Suprapubic skin (tissue), 4 donors: Measurements from ENCODE around the gene ELF1. TPM values are rescaled to one million over a fixed set of nuclear protein-coding genes. Genes with fewer than 3 reads are reported as not detected.

Experiments used
- DNase-seq, 2 donors: peaks; one replicate each; pipeline ENCODE4 v3.0.0-alpha.2; 2019; ENCODE audit warnings: low spot score in 2 of 2
- H3K27ac ChIP-seq: fragments of 200-600 bp; sonication (generic); one replicate; pipeline ENCODE4 v1.5.1; 2019
- H3K27me3 ChIP-seq: fragments of 200-600 bp; sonication (generic); one replicate; pipeline ENCODE4 v1.5.1; 2019
- H3K36me3 ChIP-seq: fragments of 200-600 bp; sonication (generic); one replicate; pipeline ENCODE4 v1.5.1; 2019
- H3K4me1 ChIP-seq: fragments of 200-600 bp; sonication (generic); one replicate; pipeline ENCODE4 v1.5.1; 2019
- H3K4me3 ChIP-seq: fragments of 200-600 bp; sonication (generic); one replicate; pipeline ENCODE4 v1.5.1; 2019; ENCODE audit warnings: mild to moderate bottlenecking
- H3K9me3 ChIP-seq: fragments of 200-600 bp; sonication (generic); one replicate; pipeline ENCODE4 v1.5.1; 2019
- CTCF ChIP-seq, 2 donors: fragments of 200-600 bp in 1 of 2; fragments of 450-650 bp in 1 of 2; sonication (generic) in 1 of 2; IDR thresholded peaks; one replicate each; pipeline ENCODE4 v1.5.1; 2016 to 2019; ENCODE audit warnings: antibody characterized with exemption in 2 of 2, mild to moderate bottlenecking in 1 of 2, moderate library complexity in 1 of 2
- EP300 ChIP-seq: sonication (generic); formaldehyde crosslinking; IDR thresholded peaks from one replicate; pipeline ENCODE4 v1.6.1; 2017; ENCODE audit warnings: antibody characterized with exemption
- POLR2A ChIP-seq, 2 donors: fragments of 450-650 bp; IDR thresholded peaks; one replicate each; pipeline ENCODE4 v1.6.1; 2017; ENCODE audit warnings: antibody characterized with exemption in 2 of 2, mild to moderate bottlenecking in 2 of 2, moderate library complexity in 2 of 2
- POLR2AphosphoS5 ChIP-seq, 3 donors: sonication (generic); formaldehyde crosslinking; IDR thresholded peaks; one replicate each; pipeline ENCODE4 v1.6.1; 2017; ENCODE audit warnings: antibody characterized with exemption in 3 of 3
- WGBS: methylation state at CpG from one replicate; pipeline ENCODE4 v1.1.5; 2018; 5-methylcytosine and 5-hydroxymethylcytosine counted together
- total RNA-seq, 4 donors: library from RNA; depleted of rRNA; stranded (reverse); fragments of >200 nt; gene quantifications; one replicate each; pipeline ENCODE4 v1.1.0, GENCODE V29; 2016

The ELF1 gene
- total RNA-seq, result 100 to 1,000 TPM in 3 of 4 donors, 10 to 100 TPM in 1; 81.7 to 123 (median 111) TPM

- DNase-seq, result no peak
- Histone ChIP-seq H3K36me3 (no peaks in the 10 kb centered on the region), H3K4me3 (peak within 1 kb of the TSS; percentile 47), H3K27ac (peak within 1 kb of the TSS; percentile 94), H3K4me1 (peaks cover 53% of the 10 kb centered on the region), H3K27me3 (no peaks in the 10 kb centered on the region), H3K9me3 (no peaks in the 10 kb centered on the region)
- 18% methylated on average over 4 of the region's 4 CpGs for WGBS
- TF ChIP-seq POLR2AphosphoS5 (IDR thresholded peaks at IDR 0.05) (peak in 1 of 3 donors; percentile 22), EP300 (no peak)
Observed at GRCh38 chr13:41019011-41019487, at the start of gene ELF1. Gene ELF1 (minus strand): TSS chr13:41019316. CDS start chr13:40982054, 37,262 bp downstream.

GRCh38 chr13:41065078-41065477 is 46.0 kb upstream of the ELF1 start:
- Histone ChIP-seq H3K9me3 (no peaks in the 10 kb centered on the region), H3K4me3 (no peak overlapping the region), H3K4me1 (peaks cover 36% of the 10 kb centered on the region), H3K27me3 (no peaks in the 10 kb centered on the region), H3K36me3 (peaks cover 44% of the 10 kb centered on the region), H3K27ac (peak overlapping the region; percentile 99)
- no peak for TF ChIP-seq EP300
- no peak for TF ChIP-seq POLR2AphosphoS5 (IDR thresholded peaks at IDR 0.05)
- TF ChIP-seq CTCF (IDR thresholded peaks at IDR 0.05), result no peak
- no peak for TF ChIP-seq POLR2A (IDR thresholded peaks at IDR 0.05)
- no peak for DNase-seq

GRCh38 chr13:41064493-41064892 is 45.4 kb upstream of the ELF1 start:
- H3K4me1 ChIP-seq, result peaks cover 38% of the 10 kb centered on the region
- TF ChIP-seq EP300 (no peak), POLR2A (IDR thresholded peaks at IDR 0.05) (no peak), POLR2AphosphoS5 (IDR thresholded peaks at IDR 0.05) (no peak), CTCF (IDR thresholded peaks at IDR 0.05) (no peak)
- WGBS, result 45% methylated on average over 2 of the region's 2 CpGs
- H3K27ac ChIP-seq, result peak overlapping the region; percentile 99
- peaks cover 38% of the 10 kb centered on the region for H3K36me3 ChIP-seq
- no peak for DNase-seq
- no peaks in the 10 kb centered on the region for H3K27me3 ChIP-seq
- no peak overlapping the region for H3K4me3 ChIP-seq
- H3K9me3 ChIP-seq, result no peaks in the 10 kb centered on the region

- TF ChIP-seq POLR2A (IDR thresholded peaks at IDR 0.05) (no peak), POLR2AphosphoS5 (IDR thresholded peaks at IDR 0.05) (peak in 1 of 3 donors; percentile 59)
- Histone ChIP-seq H3K4me1 (peaks cover 59% of the 10 kb centered on the region), H3K4me3 (peak overlapping the region; percentile 63), H3K9me3 (no peaks in the 10 kb centered on the region), H3K27ac (peak overlapping the region; percentile 99), H3K27me3 (no peaks in the 10 kb centered on the region), H3K36me3 (peaks cover 17% of the 10 kb centered on the region)
- WGBS, result 2% methylated on average over 21 of the region's 24 CpGs
- no peak for DNase-seq
Observed at GRCh38 chr13:41061914-41062837, 43.1 kb upstream of the ELF1 start.

- Histone ChIP-seq H3K36me3 (peaks cover 8% of the 10 kb centered on the region), H3K27ac (peak within 1 kb of the TSS; percentile 99), H3K4me1 (peaks cover 68% of the 10 kb centered on the region), H3K27me3 (no peaks in the 10 kb centered on the region), H3K9me3 (no peaks in the 10 kb centered on the region), H3K4me3 (peak within 1 kb of the TSS; percentile 63)
- 0% methylated on average over 46 of the region's 71 CpGs for WGBS
- DNase-seq, result peak; percentile 97
- TF ChIP-seq POLR2AphosphoS5 (IDR thresholded peaks at IDR 0.05) (peak; percentile 88 to 97 (median 90)), EP300 (no peak), POLR2A (IDR thresholded peaks at IDR 0.05) (peak; percentile 64 to 88), CTCF (IDR thresholded peaks at IDR 0.05) (no peak)
Observed at GRCh38 chr13:41061075-41061913, 42.2 kb upstream of the ELF1 start, which contains the start of gene WBP4. Gene WBP4 (plus strand): TSS chr13:41061509. CDS start chr13:41061674, 165 bp downstream.
